ENCODE data around the gene AGTRAP.
A peak's percentile ranks its signal among the peaks of the same experiment; 100 is the strongest.

Gene AGTRAP, protein sequence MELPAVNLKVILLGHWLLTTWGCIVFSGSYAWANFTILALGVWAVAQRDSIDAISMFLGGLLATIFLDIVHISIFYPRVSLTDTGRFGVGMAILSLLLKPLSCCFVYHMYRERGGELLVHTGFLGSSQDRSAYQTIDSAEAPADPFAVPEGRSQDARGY

DNA sequence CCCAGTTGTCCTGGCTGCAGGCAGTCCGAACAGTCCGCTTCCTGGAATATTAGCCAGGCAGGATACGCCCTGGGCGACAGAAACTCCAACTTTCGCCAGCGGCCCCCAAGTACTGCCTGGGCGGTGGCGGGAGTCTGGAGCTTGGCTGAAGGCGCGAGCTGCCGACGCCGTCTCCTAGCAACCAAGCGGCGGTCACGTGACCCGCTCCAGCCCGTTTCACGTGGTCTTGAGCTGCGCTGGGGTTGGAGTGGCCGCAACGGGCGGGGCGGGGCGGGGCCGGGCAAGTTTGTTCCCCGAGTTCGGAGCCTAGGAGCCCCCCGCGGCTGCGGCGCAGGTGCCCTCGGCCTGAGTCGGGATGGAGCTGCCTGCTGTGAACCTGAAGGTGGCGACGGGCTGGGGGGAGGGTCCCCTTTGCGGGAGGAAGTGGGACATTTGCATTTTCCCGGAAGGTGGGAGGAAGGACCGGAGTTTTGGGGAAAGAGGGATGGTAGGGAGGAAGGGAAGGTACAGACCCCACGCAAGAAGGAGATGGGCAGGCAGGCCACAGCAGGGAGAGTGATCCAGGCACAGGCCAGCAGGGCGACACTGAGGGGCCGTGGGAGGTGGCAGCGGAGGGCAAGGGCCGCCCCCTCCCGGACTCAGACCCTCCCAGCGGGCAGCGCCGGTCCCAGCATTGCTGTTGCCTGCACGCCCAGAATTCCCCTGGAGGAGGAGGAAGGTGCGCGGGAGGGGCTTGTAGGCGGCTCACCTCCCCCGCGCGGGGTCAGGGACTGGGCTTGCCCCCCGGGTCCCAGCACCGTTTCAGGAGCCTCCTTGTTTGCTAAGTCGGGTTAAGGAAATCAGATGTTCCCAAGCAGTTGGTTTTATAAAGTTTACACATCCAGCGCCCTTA, at the start of gene AGTRAP:
Gene AGTRAP, plus strand, starts transcription at position 283 of the 892 bp plus-strand sequence. Its CDS starts 73 bp downstream, at position 356.
- peak; percentile 96 for DNase-seq (ENCODE audit: low spot score)

DNA sequence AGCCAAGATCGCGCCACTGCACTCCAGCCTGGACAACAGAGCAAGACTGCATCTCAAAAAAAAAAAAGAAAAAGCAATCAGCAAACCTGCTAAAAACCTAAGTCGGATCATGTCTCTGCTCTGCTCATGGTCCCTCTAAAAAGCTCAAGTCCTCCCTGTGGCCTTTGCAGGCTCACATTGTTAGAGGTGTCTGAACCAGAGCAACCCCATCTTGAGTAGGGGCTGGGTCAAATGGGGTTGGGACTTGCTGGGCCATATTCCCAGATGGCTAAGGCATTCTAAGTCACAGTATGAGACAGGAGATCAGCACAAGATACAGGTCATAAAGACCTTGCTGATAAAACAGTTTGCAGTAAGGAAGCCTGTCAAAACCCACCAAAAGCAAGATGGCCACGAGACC, 47.4 kb upstream of the AGTRAP start:
- DNase-seq (ENCODE audit: low spot score): no peak

DNA sequence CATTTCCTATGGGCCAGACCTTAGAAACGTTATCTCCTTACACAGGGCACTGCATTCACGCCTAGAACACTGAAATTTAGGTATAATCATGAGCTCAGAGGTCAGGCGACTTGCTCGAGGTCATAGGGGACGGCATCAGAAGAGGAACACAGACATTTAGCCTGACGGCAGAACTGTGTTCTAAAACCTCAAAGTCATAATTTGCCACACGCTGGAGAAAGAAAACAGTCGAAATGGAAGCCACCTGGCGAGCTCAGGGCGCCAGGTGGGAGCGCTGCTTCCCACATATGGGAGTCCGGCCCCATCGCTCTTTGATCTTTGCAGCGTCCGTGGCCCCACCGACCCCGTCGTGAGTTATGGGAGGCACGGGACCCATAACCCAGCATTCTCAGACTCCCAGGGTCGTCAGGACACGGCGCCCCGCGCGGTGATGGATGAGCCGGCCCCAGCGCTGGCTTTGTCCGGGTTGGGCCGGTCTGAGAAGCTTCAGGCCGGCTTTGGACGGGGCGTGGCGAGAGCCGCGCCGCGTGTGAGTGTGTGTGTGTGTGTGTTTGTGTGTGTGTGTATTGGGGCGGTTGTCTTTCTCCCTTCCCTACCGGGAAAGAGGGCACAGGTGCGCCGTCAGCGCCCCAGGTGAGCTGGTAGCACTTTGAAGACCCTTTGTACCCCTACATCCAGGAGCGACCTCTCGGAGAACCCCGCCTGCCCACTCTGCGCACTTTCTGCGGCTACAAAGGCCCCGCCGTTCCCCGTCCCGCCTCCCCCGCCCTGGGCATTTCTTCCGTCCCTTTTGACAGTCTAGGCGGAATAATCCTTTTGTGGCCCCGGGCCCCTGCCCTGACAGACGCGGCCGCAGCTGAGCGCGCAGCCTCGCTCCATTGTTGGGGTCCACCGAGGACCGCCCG, 45.3 kb upstream of the AGTRAP start:
- no peak for DNase-seq (ENCODE audit: low spot score)

GRCh38 chr1:11691302-11691914, 44.5 kb upstream of the AGTRAP start, which contains the start of gene DRAXIN:
TSS of gene DRAXIN (plus strand) at chr1:11691710. CDS start at chr1:11706259, 14,549 bp downstream.
- no peak for DNase-seq (ENCODE audit: low spot score)

- DNase-seq (ENCODE audit: low spot score): no peak
Measured at GRCh38 chr1:11691928-11692711, 43.8 kb upstream of the AGTRAP start.

DNA sequence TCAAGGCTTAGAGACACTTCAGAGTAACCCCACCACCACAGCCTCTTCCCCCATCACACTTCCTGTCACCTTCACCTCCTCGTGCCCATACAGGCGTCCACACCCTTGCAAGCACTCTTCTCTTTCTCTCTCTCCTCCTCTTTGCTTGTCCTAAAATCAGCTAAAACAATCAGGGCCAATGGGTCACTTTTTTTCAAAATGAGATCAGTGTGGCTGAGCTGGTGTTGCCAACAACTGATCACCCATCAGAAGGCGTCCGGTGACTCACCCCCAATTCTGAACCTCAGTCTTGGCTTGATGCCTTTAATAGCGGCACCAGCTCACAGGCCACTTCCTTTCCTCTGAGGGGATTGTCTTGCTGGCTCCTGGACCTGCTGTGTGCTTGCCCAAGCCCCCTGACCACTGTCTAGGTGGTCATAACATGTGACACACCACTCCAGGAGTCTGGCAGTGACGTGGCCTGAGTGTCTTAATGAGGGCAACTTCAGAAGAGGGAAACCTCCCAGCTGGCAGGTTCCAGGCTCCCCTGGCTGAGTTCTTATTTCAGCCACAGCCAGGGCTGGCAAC, 42.8 kb upstream of the AGTRAP start:
- peak; percentile 92 for DNase-seq (ENCODE audit: low spot score)

DNA sequence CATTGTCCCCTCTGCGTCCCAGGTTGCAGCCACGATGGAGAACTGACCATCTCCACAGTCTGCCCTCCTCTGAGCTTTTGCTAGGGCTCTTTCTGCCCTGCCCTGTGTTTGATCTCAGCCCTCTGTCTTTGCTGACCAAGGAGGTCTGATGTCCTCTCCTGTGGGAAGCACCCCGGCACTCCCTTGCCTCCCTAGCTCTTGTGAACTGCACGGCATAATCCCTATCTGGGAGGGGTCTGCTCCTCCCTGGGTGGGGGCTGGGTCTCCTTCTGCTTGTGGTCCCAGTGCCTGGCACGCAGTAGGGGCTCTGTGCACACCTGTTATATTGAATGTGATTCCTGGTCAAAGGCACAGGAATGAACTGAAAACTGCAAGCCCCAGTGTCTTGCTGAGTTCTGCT, 42.0 kb upstream of the AGTRAP start:
- no peak for DNase-seq (ENCODE audit: low spot score)

- DNase-seq (ENCODE audit: low spot score): no peak
Measured at GRCh38 chr1:11695861-11696260, 40.1 kb upstream of the AGTRAP start.

DNA sequence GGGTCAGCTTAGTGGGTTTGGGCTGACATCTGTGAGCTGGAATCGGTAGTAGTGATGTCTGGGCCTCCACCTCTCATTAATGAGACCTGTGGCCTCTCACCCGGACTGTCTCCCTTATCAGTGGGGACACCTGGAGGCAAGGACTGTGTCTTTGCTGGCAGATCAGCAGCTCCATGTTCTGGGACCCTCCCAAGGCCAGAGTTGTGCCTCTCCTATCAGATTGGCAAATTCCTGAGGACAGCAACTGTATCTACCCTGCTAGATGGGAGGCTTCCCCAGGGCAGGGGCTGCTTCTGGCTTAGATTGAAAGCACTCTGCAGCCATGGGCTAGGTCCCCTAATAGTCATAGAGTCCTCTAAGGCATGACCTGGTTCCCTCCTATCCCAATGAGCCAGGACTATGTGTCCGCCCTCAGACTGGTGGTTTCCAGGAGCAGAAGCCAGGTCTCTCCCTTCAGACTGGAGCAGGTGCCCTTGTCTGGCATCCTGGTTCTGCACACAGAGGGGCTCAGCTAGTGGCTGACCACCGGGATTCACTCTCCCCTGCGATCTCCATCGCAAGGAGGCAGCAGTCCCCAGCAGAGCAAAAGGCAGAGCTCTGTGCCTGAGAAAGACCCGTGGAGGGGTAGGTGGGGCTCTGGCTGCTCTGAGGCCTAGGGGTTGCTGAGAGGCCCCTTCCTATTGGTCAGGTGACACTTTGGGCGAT, 38.6 kb upstream of the AGTRAP start:
- no peak for DNase-seq (ENCODE audit: low spot score)

DNA sequence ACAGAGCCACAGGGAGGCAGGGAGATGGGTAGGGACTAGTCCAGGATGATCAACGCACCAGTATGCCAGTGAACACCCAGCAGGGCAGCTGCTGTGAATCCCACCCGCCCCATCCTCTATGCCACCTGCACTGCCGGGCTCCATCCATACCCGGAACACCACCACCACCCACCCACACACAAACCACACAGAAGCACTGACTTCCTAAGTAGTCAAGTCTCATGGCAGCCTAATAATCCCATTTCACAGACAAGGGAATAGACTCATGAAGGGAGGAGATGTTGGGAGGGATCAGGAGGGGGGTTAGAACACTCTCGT, 38.1 kb upstream of the AGTRAP start:
- no peak for DNase-seq (ENCODE audit: low spot score)

DNA sequence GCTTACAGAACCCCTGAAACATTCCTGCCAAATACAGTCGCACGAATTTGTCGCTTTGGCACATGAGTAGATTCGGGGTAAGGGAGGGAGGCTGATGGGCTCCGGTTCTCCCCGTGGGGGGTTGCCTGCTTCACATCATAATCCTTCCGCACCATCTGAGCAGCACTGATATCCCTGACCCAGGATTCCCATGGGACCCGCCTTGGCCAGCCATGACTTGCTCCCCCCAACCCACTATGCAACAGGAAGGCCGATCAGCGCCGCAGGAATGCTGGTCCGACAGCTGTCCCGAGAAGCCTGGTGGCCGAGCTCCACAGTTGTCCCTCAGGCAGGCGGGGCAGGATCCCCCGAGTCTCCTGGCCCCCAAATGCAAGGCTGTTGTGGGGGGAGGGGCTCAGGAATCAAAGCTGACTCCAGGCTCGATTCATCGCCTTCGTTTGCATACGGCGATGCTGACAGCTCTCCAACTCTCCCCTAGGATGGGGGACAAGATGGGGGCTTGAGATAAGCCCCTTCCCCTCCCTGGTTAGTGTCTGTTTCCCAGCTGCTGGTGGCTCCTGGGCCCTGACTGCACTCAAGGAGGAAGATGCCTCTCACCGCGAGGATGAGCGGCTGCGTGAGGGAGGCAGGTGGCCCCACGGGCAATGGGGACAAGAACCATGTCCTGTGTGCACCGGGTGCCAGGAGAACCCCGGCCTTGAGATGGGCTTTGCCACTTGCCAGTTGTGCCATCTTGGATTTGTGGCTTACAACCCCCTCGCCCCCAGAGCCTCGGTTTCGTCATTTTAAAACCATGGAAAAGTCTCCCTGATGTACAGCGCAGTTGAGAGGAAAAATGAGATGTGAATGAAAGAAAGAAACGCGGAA, 35.1 kb upstream of the AGTRAP start:
- no peak for DNase-seq (ENCODE audit: low spot score)

DNA sequence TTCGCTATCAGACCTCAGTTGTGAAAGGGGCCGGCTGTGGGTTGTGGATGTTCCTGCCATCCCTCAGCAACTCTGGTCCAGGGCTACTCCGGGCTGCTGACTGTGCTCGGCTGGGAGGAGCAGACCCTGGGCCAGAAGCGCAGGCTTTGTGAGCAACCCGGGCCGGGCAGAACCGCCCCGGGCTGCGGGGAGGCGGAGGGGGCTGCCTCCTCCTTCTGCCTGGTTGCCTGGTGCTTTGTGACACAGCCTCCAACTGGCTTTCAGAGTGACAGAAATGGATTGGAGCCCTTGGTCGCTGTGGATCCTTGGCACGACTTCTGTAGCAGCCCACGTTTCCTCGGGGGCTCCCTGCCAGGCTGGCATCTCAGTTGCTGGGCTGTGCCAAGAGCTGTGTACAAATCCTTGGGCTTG, 34.4 kb upstream of the AGTRAP start:
- peak; percentile 51 for DNase-seq (ENCODE audit: low spot score)

- no peak for DNase-seq (ENCODE audit: low spot score)
Measured at GRCh38 chr1:11701981-11702803, 33.7 kb upstream of the AGTRAP start.

DNA sequence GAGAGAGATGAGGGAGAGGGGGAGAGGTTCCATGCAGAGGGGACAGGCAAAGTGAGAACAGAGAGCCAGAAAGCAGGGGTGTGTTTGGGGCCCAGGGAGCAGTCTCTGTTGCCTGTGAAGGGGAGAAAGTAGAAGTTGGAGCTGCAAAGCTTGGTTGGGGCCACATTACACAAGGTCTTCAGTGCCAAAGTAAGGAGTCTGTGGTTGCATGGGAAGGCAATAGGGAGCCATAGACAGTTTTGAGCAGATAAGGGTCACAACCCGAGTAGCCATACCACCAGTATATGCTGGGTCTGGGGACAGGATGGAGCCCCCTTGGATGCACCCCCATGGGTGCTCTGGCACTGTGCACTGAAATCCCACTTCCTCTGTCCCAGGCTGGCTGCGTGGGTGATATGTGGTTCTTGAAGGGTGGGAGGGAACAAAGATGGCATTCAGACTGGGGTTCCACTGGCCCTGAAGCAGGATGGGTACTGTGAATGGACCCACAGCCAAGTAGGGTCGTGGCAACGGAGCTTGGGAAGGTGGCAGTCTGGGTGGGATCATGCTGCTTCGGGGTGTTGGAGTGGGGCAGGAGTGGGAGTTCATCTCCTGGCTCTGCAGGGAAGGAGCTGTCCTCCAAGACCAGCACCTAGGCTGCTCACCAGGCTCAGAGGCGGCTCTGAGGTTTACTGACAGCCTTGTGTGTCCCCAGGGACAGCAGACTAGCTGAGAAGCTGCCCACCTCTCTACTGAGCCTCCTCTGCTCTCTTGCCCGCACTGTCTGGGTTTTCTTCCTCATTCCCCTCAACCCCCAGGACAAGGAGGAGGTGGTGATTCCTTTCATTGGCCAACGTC, 32.4 kb upstream of the AGTRAP start:
- no peak for DNase-seq (ENCODE audit: low spot score)

DNA sequence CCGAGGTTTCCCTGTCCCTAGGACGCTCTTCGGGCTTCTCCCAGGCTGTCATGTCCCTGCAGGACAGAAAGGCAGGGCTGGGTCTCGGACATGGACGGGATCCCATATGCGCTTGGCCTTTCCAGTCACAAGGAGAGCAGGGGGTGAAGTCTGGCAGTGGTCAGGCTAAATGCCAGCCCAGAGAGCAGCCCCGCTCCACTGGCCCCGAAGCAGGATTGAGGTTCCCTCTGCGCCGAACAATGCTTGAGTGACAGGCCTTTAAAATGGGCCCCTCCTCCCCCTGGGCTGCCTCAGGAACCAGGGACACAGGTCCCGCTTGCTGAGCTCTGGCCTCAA, 31.8 kb upstream of the AGTRAP start:
- DNase-seq (ENCODE audit: low spot score): no peak

DNA sequence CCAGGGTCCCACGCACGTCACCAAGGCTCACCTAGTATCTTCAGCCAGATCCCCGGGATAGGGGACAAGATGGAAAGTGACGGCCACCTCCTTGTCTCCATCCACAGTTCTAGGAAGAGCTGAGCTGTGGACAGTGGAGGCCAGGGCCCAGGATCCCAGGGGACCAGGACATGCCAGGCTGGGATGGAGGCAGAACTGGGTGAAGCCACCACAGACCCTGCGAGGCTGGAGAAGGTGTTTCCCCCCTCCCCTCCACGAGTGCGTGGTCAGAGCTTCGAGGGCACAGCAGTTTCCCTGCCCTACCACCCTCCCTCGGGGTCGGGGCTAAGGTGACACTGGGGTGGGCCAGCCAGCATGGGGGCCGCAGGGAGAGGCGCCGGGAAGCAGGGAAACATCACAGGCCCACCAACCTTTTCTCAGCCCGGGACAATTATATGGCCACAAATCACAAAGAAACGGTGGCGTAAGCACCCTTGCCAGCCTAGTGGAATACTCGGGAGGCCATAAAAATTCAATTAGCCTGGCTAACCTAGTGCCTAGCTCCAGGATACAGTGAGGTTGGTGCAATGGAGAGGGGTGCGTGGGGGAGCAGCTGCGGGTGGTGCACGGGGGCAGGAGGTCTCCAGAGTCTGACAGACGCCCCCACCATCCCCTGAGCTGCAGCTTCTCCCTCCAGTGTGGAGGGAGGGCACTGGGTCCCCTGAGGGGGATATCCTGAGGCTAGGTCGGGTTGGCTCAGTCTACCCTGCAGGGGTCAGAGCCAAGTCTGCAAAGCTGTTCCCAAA, 31.1 kb upstream of the AGTRAP start:
- no peak for DNase-seq (ENCODE audit: low spot score)

DNA sequence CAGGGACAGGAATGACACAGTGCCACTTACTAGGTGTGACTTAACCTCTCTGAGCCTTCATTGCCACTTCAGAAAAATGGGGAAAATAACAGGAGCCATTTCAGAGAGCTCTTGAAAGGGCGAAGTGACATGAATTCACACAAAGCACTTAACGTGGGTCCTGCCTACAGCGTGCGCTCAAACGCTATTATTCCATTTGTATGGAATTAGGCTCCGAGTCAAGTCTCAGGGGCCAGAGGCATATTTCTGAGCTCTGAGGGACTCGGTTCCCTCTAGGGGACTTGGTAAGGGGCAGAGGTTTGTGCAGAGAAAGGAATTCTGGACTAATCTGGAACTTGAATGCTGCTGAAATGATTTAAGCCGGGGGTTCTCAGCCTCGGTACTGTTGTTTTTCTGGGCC, 30.3 kb upstream of the AGTRAP start:
- DNase-seq (ENCODE audit: low spot score): no peak

Data from GM03348 (cell line).